Measurements from ENCODE around the gene VPS37B.
A peak's percentile ranks its signal among the peaks of the same experiment; 100 is the strongest.

The VPS37B gene

GRCh38 chr12:122835750-122836026, 60.2 kb downstream of the VPS37B start:
- no peaks in the 10 kb centered on the region for H3K9me3 Mint-ChIP-seq
- H3K4me3 Mint-ChIP-seq: peak overlapping the region in 2 of 3 experiments; percentile 91 to 95
- peaks cover 50% of the 10 kb centered on the region for H3K27me3 Mint-ChIP-seq (ENCODE audit: low read depth)
- H3K27ac Mint-ChIP-seq: peak overlapping the region; percentile 88 to 96 (median 92)
- no peak for TF ChIP-seq CTCF (IDR thresholded peaks at IDR 0.05; ENCODE audit: unreplicated experiment in 3 of 3)
- H3K36me3 Mint-ChIP-seq (ENCODE audit: low read depth): peaks cover 7% of the 10 kb centered on the region
- peaks cover 36% of the 10 kb centered on the region for H3K4me1 Mint-ChIP-seq

DNA sequence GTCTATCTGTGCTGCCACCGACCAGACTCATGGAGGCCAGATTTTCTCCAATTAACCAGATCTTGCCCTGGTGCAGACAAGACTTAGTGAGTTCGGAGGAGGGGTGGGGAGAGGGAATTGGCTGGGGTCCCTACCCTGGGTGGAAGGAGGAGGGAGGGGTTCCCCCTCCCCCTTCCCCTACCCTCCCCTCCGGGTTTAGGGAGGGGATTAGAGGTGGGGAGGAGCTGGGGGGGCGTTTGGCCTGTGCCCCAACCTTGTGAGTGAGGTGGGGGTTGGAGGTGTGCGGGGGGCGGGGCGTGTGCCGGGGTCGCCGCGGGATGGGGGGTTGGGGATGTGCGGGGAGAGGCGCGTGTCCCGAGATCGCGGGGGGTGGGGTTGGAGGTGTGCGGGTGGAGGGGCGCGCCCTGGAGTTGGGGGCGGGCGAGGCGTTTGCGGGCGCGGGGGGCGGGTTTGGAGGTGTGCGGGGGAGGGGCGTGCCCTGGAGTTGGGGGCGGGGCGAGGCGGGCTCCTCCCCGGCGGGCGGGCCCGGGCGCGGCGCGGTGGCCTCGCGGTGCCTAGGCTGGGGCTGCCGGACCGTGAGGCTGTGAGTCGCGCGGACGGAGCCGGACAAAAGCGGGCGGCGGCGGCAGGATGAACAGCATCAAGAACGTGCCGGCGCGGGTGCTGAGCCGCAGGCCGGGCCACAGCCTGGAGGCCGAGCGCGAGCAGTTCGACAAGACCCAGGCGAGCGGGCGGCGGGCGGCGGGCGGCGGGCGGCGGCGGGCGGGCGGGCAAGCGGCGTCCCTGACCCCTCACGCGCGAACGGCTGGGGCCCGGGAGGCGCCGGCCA, 60.8 kb downstream of the VPS37B start, which contains the start of gene HIP1R:
HIP1R (plus strand) TSS at position 537 of the 829 bp plus-strand sequence; CDS start at position 631, 94 bp downstream.
- H3K9me3 Mint-ChIP-seq: no peaks in the 10 kb centered on the region
- no peak for TF ChIP-seq CTCF (IDR thresholded peaks at IDR 0.05; ENCODE audit: unreplicated experiment in 3 of 3)
- H3K4me1 Mint-ChIP-seq: peaks cover 31% of the 10 kb centered on the region
- H3K27me3 Mint-ChIP-seq (ENCODE audit: low read depth): peaks cover 48% of the 10 kb centered on the region
- H3K4me3 Mint-ChIP-seq: peak within 1 kb of the TSS; percentile 91 to 95 (median 95)
- peak within 1 kb of the TSS; percentile 95 to 96 (median 95) for H3K27ac Mint-ChIP-seq
- H3K36me3 Mint-ChIP-seq (ENCODE audit: low read depth): peaks cover 7% of the 10 kb centered on the region

- Mint-ChIP-seq H3K9me3 (no peaks in the 10 kb centered on the region), H3K4me3 (peak overlapping the region; percentile 87 to 95 (median 87)), H3K27ac (peak overlapping the region; percentile 95 to 96 (median 95)), H3K27me3 (ENCODE audit: low read depth) (peaks cover 46% of the 10 kb centered on the region), H3K4me1 (peaks cover 31% of the 10 kb centered on the region), H3K36me3 (ENCODE audit: low read depth) (peaks cover 7% of the 10 kb centered on the region)
- TF ChIP-seq CTCF (IDR thresholded peaks at IDR 0.05; ENCODE audit: unreplicated experiment in 3 of 3): peak; percentile 25 to 28 (median 25)
Observed at GRCh38 chr12:122834104-122834920, 61.6 kb downstream of the VPS37B start.

DNA sequence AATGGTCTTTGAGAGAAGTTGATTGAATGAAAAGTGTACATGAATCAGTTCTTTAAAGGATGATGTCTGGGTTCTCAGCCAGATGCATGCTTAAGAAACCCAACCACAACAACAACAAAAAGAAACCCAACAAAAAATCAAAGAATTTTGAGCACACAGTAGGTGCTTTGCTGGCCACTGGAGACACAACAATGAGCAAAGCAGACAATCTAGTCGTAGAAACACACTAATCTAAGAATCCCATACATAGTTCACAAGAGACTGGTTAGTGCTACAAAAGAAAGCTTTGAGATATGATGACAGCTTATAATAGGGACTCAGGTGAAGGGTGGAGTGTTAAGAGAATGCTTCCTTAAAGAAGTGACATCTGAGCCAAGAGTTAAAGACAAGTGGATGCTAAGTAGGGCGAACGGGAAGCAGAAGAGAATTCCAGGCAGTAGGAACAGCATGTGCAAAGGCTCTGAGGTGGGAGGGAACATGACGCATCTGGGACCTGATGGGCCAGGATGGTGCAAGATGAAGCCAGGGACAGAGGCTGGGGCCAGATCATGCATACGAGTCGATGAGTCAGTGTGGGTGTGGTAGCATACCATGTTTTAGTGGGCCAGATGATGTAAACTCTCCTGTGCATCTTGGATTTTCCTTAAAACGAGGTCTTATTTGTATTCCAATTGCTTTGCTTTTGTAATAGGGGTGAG, 65.3 kb downstream of the VPS37B start:
- Mint-ChIP-seq H3K36me3 (ENCODE audit: low read depth) (no peaks in the 10 kb centered on the region), H3K27me3 (ENCODE audit: low read depth) (peaks cover 32% of the 10 kb centered on the region), H3K4me1 (peaks cover 28% of the 10 kb centered on the region), H3K4me3 (peak overlapping the region in 1 of 3 experiments; percentile 6), H3K27ac (peak overlapping the region in 2 of 3 experiments; percentile 19 to 44), H3K9me3 (no peaks in the 10 kb centered on the region)
- TF ChIP-seq CTCF (IDR thresholded peaks at IDR 0.05; ENCODE audit: unreplicated experiment in 3 of 3): no peak

DNA sequence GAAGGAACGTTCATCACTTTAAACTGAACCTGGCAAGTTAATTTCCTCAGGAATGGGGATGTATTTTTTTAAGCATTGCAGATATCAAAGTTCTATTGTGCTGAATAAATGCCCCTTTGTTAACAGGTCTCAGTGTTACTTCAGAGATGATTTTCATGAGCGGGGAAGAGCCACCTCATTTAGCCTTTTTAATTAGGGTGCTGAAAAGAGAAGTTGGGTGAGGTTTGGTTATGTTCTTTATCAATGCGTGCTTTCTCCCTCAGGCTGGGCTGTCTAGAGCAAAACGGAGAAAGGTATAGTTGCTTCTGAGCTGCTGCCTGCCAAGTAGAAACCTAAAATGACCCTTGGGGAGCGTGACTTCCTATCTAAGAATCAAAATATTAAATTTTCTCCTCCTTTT, 68.7 kb downstream of the VPS37B start:
- Mint-ChIP-seq H3K27ac (peak overlapping the region; percentile 85 to 91 (median 89)), H3K27me3 (ENCODE audit: low read depth) (peaks cover 21% of the 10 kb centered on the region), H3K36me3 (ENCODE audit: low read depth) (no peaks in the 10 kb centered on the region), H3K4me3 (no peak overlapping the region), H3K4me1 (peaks cover 14% of the 10 kb centered on the region), H3K9me3 (no peaks in the 10 kb centered on the region)
- no peak for TF ChIP-seq CTCF (IDR thresholded peaks at IDR 0.05; ENCODE audit: unreplicated experiment in 3 of 3)
